Hematopoietic multipotent progenitor cell treated with erythropoietin and hydrocortisone succinate and interleukin-3 and kit ligand, for 17 days (in vitro differentiated cells): ENCODE measurements around the gene NTRK3.

Experiments
- DNase-seq: peaks from one replicate; pipeline ENCODE4 v3.0.0-alpha.2; 2015; ENCODE audit warnings: low spot score

The NTRK3 gene

DNA sequence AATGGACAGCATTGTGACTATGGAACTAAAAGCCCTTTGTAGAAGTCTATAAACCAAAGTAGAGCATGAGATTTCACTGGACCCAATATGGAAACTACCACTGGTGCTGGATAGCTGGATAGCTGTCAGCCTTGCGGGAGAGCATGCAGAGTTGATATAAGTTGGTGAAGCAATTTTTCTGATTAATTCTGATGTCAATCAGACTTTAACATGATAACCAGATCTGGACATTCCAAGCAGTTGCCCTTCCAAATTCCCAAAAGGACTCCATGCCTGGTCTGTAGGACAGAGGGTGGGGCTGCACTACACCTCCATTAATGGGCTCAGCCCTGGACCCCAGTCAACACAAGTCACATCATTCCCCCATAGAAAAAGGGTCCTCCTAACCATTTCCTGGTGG, 437.8 kb downstream of the NTRK3 start:
- DNase-seq, result no peak

DNA sequence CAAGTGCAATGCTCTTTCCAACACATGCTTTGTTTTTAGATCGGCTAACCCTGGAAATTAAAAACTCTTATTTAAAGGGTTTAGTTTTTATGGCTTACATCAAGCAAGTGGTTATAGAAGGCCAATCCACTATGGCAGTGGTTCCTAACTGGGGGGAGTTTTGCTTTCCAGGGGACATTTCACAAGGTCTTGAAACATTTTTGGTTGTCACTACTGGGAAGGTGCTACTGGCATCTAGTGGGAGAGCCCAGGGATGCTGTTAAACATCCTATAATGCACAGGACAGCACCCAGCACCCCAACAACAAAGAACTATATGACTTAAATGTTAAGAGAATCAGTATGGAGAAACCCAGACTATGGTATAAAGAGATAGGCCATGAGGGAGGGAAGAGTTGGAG, 439.0 kb downstream of the NTRK3 start:
- DNase-seq, result no peak

DNA sequence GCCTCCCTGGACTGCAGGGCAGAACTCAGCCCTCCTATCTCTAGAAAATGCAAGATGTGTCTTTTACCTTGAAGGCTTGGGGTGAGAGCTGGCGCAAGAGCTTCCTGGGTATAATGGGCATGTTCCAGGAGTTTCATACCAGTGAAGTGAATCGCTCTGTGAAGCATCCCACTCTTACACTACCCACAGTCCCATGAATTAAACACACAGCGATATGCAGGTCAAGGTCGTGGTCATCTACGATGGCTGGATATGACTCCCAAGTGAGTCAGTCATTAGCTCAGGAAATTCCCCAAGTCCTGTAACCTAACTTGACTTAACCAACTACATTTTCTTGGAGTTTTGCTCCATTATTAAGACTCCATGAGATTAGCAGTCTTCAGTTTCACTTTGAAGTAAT, 439.7 kb downstream of the NTRK3 start:
- DNase-seq, result no peak

DNA sequence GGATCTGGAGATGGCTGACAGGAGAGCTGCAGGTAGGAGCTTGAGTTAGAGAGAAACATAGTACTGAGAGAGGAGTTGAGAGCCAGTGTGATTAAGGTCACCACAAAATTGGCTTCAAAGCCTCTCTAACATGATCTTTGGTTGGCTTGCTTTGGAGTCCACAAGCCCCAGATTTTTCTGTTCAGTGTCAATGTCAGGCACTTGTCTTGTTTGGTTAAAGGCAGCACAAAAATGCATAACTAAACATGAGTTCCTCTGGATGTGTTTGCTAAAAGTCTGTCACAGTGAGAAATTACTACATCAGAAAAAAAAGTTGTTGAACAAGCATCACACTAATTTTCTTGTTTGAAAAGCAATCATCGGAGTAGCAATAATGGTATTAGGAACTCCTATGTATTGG, 440.5 kb downstream of the NTRK3 start:
- no peak for DNase-seq
